GM12878 (cell line): ENCODE measurements around the gene GET3. TPM values are rescaled to one million over a fixed set of nuclear protein-coding genes. Genes with fewer than 3 reads are reported as not detected.
"Not testable (repeated sequence)": the region's sequence is repeated elsewhere in the genome, so short reads cannot be mapped to it uniquely, and the experiment has no call there.

Experiments
- ATAC-seq: fragments of 200-7000 bp; cut with Tn5 transposase; 3 replicates; pipeline ENCODE4 v1.9.1; 2020; ENCODE audit warnings: mild to moderate bottlenecking, moderate library complexity
- BruUV-seq: library from RNA; stranded (reverse); fragments of 400-500 nt; replicated peaks from 2 replicates; lab custom pipeline; 2021; lab: Mats Ljungman, UMichigan
- CTCF ChIA-PET: fragments of 300-600 bp; sonication (Branson Sonifier 250); formaldehyde crosslinking; extraction: SDS; loops from one replicate; lab custom pipeline; 2021; ENCODE audit warnings: inconsistent platforms; lab: Yijun Ruan, JAX
- POLR2A ChIA-PET: fragments of 350-600 bp; formaldehyde crosslinking; extraction: SDS; loops from one replicate; lab custom pipeline; 2021; ENCODE audit warnings: inconsistent platforms; lab: Charles Lee
- RAD21 ChIA-PET: fragments of 300-600 bp; sonication (Branson Sonifier 250); formaldehyde crosslinking; loops from one replicate; lab custom pipeline; 2023; ENCODE audit warnings: antibody characterized with exemption; ENCODE audit not compliant: unreplicated experiment; lab: Charles Lee
- SMC1A ChIA-PET: fragments of 300-600 bp; sonication (Branson Sonifier 250); formaldehyde crosslinking; loops from one replicate; lab custom pipeline; 2023; ENCODE audit not compliant: unreplicated experiment, uncharacterized antibody; lab: Charles Lee
- DNase-seq: peaks from one replicate; pipeline ENCODE4 v3.0.0-alpha.2; 2011; ENCODE audit warnings: low read depth, low spot score
- FAIRE-seq: peaks from 3 replicates; lab custom pipeline; 2011; peaks lifted over from hg19 to GRCh38; lab: Jason Lieb, UNC
- H2AFZ ChIP-seq: 2 replicates; pipeline ENCODE4 v1.6.0; 2011; ENCODE audit warnings: low read depth, low read length, control low read depth; ENCODE audit not compliant: control insufficient read depth
- H3K27ac ChIP-seq: 2 replicates; pipeline ENCODE4 v1.5.1; 2011; ENCODE audit warnings: control low read depth; ENCODE audit not compliant: control insufficient read depth, insufficient read depth
- H3K27me3 ChIP-seq, 2 experiments: replicated peaks in 1 of 2; 2 replicates each; pipeline versions ENCODE4 v1.6.0 to v1.6.1; 2011; ENCODE audit warnings: low read length in 1 of 2; ENCODE audit not compliant: control insufficient read depth in 2 of 2, insufficient read depth in 2 of 2
- H3K36me3 ChIP-seq, 2 experiments: 2 replicates each; pipeline ENCODE4 v1.5.1; 2011; ENCODE audit warnings: low read length in 1 of 2; ENCODE audit not compliant: control insufficient read depth in 2 of 2, insufficient read depth in 2 of 2
- H3K4me1 ChIP-seq: 2 replicates; pipeline ENCODE4 v1.6.1; 2011; ENCODE audit warnings: mild to moderate bottlenecking, low read length, moderate library complexity, mixed read lengths; ENCODE audit not compliant: control insufficient read depth, insufficient read depth
- H3K4me2 ChIP-seq: 2 replicates; pipeline ENCODE4 v1.6.0; 2011; ENCODE audit warnings: control low read depth; ENCODE audit not compliant: control insufficient read depth, insufficient read depth
- H3K4me3 ChIP-seq: fragments of 200-600 bp; sonication (generic); 2 replicates; pipeline ENCODE4 v1.5.1; 2016
- H3K79me2 ChIP-seq: 2 replicates; pipeline ENCODE4 v1.6.0; 2011; ENCODE audit warnings: low read length; ENCODE audit not compliant: control insufficient read depth, insufficient read depth
- H3K9ac ChIP-seq: 2 replicates; pipeline ENCODE4 v1.8.0; 2011; ENCODE audit warnings: low read length, control low read depth, mixed read lengths; ENCODE audit not compliant: control insufficient read depth, insufficient read depth
- H3K9me3 ChIP-seq: replicated peaks from 3 replicates; pipeline ENCODE4 v1.5.1; 2011; ENCODE audit warnings: mild to moderate bottlenecking, low read length; ENCODE audit not compliant: control insufficient read depth, insufficient read depth
- H4K20me1 ChIP-seq: 2 replicates; pipeline ENCODE4 v1.6.0; 2011; ENCODE audit not compliant: control insufficient read depth, insufficient read depth
- FOXK2 ChIP-seq: fragments of 450-650 bp; IDR thresholded peaks from 2 replicates; pipeline ENCODE4 v1.6.1; 2017; ENCODE audit warnings: mild to moderate bottlenecking, moderate library complexity
- MYB ChIP-seq: fragments of 150-350 bp; IDR thresholded peaks from 2 replicates; pipeline ENCODE4 v1.6.1; 2014; ENCODE audit warnings: mild to moderate bottlenecking, low read depth, low read length, borderline replicate concordance
- NBN ChIP-seq: fragments of 450-650 bp; IDR thresholded peaks from 2 replicates; pipeline ENCODE4 v1.6.1; 2016
- NR2C2 ChIP-seq: IDR thresholded peaks from 2 replicates; pipeline ENCODE4 v1.6.1; 2011; ENCODE audit warnings: borderline replicate concordance, low read depth; ENCODE audit not compliant: control insufficient read depth, insufficient read length
- SREBF2 ChIP-seq: IDR thresholded peaks from 2 replicates; pipeline ENCODE4 v1.6.1; 2012; ENCODE audit warnings: mild to moderate bottlenecking, low read length
- TCF7 ChIP-seq: IDR thresholded peaks from 2 replicates; pipeline ENCODE4 v1.6.1; 2014; ENCODE audit warnings: antibody characterized with exemption, borderline replicate concordance
- ZNF384 ChIP-seq: IDR thresholded peaks from 2 replicates; pipeline ENCODE4 v1.6.1; 2012; ENCODE audit warnings: low read depth, mild to moderate bottlenecking, low read length, improper control_type of control experiment, borderline replicate concordance
- ZSCAN29 ChIP-seq: fragments of 450-650 bp; IDR thresholded peaks from 2 replicates; pipeline ENCODE4 v1.6.1; 2017; ENCODE audit warnings: mild to moderate bottlenecking, moderate library complexity
- WGBS: methylation state at CpG from one replicate; pipeline ENCODE4 v1.1.6; 2016; ENCODE audit warnings: low lambda C conversion rate; ENCODE audit not compliant: insufficient replicate concordance, insufficient coverage; ENCODE audit errors: missing lambda C conversion rate; 5-methylcytosine and 5-hydroxymethylcytosine counted together
- in situ Hi-C: fragments of 300-500 bp; cut with MboI; formaldehyde crosslinking; loops from 9 replicates; pipeline ENCODE4 v1.14.3; 2018; ENCODE audit warnings: mixed read lengths
- intact Hi-C: fragments of 100-400 bp; cut with micrococcal nuclease; formaldehyde crosslinking; loops from one replicate; pipeline ENCODE4 v1.14.2; 2022; ENCODE audit not compliant: unreplicated experiment
- polyA plus RNA-seq, 11 experiments: library from polyadenylated mRNA; depleted of rRNA in 4 of 11; unstranded in 6 of 11; stranded (reverse) in 5 of 11; fragments of >200 nt; fragmentation: Nextera tagmentation in 4 of 11; fragmentation: Illumina TruSeq in 1 of 11; extraction: Ambion mirVana in 4 of 11; extraction: Trizol in 1 of 11; gene quantifications; 1 replicate in 1 of 11; 2 replicates in 10 of 11; pipeline versions ENCODE4 v1.2.1 to v1.2.3, GENCODE V29; 2011 to 2016; ENCODE audit warnings: inconsistent platforms in 2 of 11, missing spikeins in 2 of 11, low read depth in 1 of 11
- total RNA-seq, 4 experiments: library from RNA; depleted of rRNA in 3 of 4; stranded (reverse); fragments of >200 nt in 3 of 4; fragmentation: Illumina TruSeq in 1 of 4; extraction: Trizol in 1 of 4; gene quantifications; 2 replicates each; pipeline versions ENCODE4 v1.2.1 to v1.2.3, GENCODE V29; 2013 to 2021
- TF ChIP-seq, protein P1 (sequence below): fragments of 450-650 bp; IDR thresholded peaks from 2 replicates; pipeline ENCODE4 v1.6.1; 2017; ENCODE audit warnings: mild to moderate bottlenecking

Gene GET3
- total and polyA plus RNA-seq, 10 of the 15 experiments (the other 5 are each of a cell fraction or from before 2014, with no cell fraction given) = 14.5 to 144 (median 97.2) TPM

DNA sequence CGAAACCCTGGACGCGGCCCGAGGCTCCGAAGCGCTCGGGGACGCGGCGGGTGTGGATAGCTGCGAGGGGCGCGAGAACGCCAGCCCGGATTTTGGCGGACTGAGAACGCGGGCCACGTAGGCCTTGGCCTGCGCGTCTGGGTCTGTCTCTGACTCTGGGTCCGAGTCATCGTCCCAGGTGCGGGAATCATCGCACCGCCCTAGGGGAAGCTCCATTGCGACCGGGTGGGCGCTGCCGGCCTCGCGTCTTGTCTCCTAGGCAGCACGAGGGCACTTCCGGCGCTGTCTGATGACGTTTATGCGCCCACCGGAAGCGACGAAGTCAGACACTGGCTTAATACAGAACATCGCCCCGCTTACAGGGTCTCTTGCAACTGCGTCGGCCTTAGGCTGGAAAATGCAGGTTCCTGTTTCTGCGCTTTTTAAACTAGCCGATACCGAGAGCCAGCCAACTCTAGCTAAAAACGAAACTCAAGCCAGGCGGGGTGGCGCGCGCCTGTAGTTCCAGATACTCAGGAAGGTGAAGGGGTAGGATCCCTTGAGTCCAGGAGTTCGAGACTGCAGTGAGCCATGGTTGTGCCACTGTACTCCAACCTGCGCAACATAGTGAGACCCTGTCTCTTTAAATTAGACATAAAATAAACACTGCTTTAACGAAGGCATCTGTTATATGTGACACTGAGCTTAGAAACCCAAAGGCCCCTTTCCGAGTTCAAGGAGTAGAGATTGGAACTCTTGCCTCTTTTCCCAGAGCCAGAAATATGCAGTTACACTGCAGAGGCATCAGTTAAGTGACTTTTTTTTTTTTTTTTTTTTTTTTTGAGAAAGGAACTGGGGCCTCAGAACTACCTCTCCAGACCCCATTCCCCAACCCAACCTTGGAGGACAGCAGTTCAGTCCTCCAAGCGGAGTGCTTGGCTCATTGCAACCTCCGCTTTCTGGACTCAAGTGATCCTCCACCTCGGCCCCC, 40.6 kb upstream of the GET3 start, which contains the start of gene FBXW9 (continued):
- no peak for TF ChIP-seq TCF7
- no peak for TF ChIP-seq FOXK2
- TF ChIP-seq ZNF384 = no peak
- TF ChIP-seq MYB = no peak
- TF ChIP-seq SREBF2 = no peak
- 0 out of 2 replicates have a peak, but pooled peaks have one; percentile 7 for TF ChIP-seq ZSCAN29
- TF ChIP-seq, protein P1, sequence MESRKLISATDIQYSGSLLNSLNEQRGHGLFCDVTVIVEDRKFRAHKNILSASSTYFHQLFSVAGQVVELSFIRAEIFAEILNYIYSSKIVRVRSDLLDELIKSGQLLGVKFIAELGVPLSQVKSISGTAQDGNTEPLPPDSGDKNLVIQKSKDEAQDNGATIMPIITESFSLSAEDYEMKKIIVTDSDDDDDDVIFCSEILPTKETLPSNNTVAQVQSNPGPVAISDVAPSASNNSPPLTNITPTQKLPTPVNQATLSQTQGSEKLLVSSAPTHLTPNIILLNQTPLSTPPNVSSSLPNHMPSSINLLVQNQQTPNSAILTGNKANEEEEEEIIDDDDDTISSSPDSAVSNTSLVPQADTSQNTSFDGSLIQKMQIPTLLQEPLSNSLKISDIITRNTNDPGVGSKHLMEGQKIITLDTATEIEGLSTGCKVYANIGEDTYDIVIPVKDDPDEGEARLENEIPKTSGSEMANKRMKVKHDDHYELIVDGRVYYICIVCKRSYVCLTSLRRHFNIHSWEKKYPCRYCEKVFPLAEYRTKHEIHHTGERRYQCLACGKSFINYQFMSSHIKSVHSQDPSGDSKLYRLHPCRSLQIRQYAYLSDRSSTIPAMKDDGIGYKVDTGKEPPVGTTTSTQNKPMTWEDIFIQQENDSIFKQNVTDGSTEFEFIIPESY = no peak
- TF ChIP-seq NBN = peak; percentile 91
- TF ChIP-seq NR2C2 = no peak
- TF ChIP-seq, all 136 proteins: peak for 61

DNA sequence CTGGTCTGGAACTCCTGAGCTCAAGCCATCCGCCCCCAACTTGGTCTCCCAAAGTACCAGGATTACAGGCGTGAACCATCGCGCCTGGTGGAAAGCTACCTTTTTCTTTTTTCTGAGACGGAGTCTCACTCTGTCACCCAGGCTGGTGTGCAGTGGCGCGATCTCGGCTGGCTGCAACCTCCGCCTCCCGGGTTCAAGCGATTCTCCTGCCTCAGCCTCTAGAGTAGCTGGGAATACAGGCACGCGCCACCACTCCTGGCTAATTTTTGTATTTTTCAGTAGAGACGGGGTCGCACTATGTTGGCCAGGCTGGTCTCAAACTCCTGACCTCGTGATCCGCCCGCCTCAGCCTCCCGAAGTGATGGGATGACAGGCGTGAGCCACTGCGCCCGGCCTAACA, 39.9 kb upstream of the GET3 start:
- Histone ChIP-seq H3K4me2 (peak overlapping the region; percentile 96), H3K4me3 (peak overlapping the region; percentile 85), H3K36me3 (peaks cover 6 to 15% of the 10 kb centered on the region in 2 experiments; a peak in 3 of 4 replicates), H3K27ac (peak overlapping the region; percentile 83; the same call in 1 of the 2 replicates)
- FAIRE-seq, BruUV-seq, ATAC-seq, H2AFZ ChIP-seq, H3K79me2 ChIP-seq, H3K27me3 ChIP-seq, intact Hi-C loops, H3K9me3 ChIP-seq, H3K9ac ChIP-seq, H4K20me1 ChIP-seq, H3K4me1 ChIP-seq, in situ Hi-C loops, DNase-seq: not testable (repeated sequence)
- WGBS = 92% methylated on average over 22 of the region's 22 CpGs
- ChIA-PET POLR2A (interaction anchor here (0.6 to 1.4 kb wide), 3 partner anchors 11 to 81 kb away, joined by 3 to 5 read pairs (median 4); no protein-coding TSS in a partner anchor), SMC1A (interaction anchor here (0.6 to 1.1 kb wide), 3 partner anchors 20 to 1760 kb away, joined by 3 to 4 read pairs (median 3); no protein-coding TSS in a partner anchor), RAD21 (interaction anchor here (1.0 kb wide), 1 partner anchor 130 kb away, joined by 3 read pairs; no protein-coding TSS in a partner anchor), CTCF (interaction anchor here (1.2 to 1.5 kb wide), 2 partner anchors 20 to 150 kb away, joined by 4 to 5 read pairs; no protein-coding TSS in a partner anchor)
